IMR-90 (cell line): ENCODE data around the gene LOC101059915.

Source experiments
- ATAC-seq: fragments of 200-7000 bp; cut with Tn5 transposase; 2 replicates; pipeline ENCODE4 v1.9.1; 2020; ENCODE audit warnings: low read depth, mild to moderate bottlenecking, moderate library complexity
- BruUV-seq: library from RNA; stranded (reverse); fragments of 400-500 nt; replicated peaks from 2 replicates; lab custom pipeline; 2021; lab: Mats Ljungman, UMichigan
- CTCF ChIA-PET: fragments of 300-600 bp; formaldehyde crosslinking; extraction: SDS; loops from one replicate; lab custom pipeline; 2021; ENCODE audit warnings: antibody characterized with exemption; lab: Yijun Ruan, JAX
- POLR2A ChIA-PET: fragments of 300-600 bp; sonication (Branson Sonifier 250); formaldehyde crosslinking; loops from one replicate; lab custom pipeline; 2022; ENCODE audit warnings: antibody characterized with exemption; ENCODE audit not compliant: unreplicated experiment; lab: Charles Lee
- DNase-seq: peaks from one replicate; pipeline ENCODE4 v3.0.0; 2013
- H2AFZ ChIP-seq: replicated peaks from 2 replicates; pipeline ENCODE3; 2013; ENCODE audit warnings: low read length, mild to moderate bottlenecking; ENCODE audit not compliant: poor library complexity
- H2AK5ac ChIP-seq: 2 replicates; pipeline ENCODE4 v1.6.1; 2013; ENCODE audit warnings: low read depth, low read length, inconsistent platforms
- H2AK9ac ChIP-seq: replicated peaks from 2 replicates; pipeline ENCODE3; 2013; ENCODE audit warnings: mild to moderate bottlenecking, low read depth, low read length, moderate library complexity; ENCODE audit not compliant: poor library complexity
- H2BK120ac ChIP-seq: 2 replicates; pipeline ENCODE4 v1.6.1; 2013; ENCODE audit warnings: low read depth, low read length, inconsistent platforms
- H2BK15ac ChIP-seq: 3 replicates; pipeline ENCODE4 v1.6.1; 2013; ENCODE audit warnings: low read depth, low read length, inconsistent platforms
- H2BK20ac ChIP-seq: 2 replicates; pipeline ENCODE4 v1.6.1; 2013; ENCODE audit warnings: low read depth, mild to moderate bottlenecking, inconsistent platforms, low read length, moderate library complexity
- H2BK5ac ChIP-seq: 2 replicates; pipeline ENCODE4 v1.6.1; 2013; ENCODE audit warnings: mild to moderate bottlenecking, low read depth, low read length, inconsistent platforms; ENCODE audit not compliant: poor library complexity, severe bottlenecking
- H3K14ac ChIP-seq: replicated peaks from 2 replicates; pipeline ENCODE4 v1.6.1; 2013; ENCODE audit warnings: low read depth, low read length, inconsistent platforms
- H3K18ac ChIP-seq: 2 replicates; pipeline ENCODE4 v1.6.1; 2013; ENCODE audit warnings: low read depth, low read length, control low read depth
- H3K23ac ChIP-seq: 2 replicates; pipeline ENCODE4 v1.6.1; 2013; ENCODE audit warnings: low read depth, low read length, inconsistent platforms
- H3K27ac ChIP-seq: 2 replicates; pipeline ENCODE4 v1.5.1; 2013; ENCODE audit warnings: mild to moderate bottlenecking, control low read depth, low read length; ENCODE audit not compliant: insufficient read depth
- H3K27me3 ChIP-seq: 2 replicates; pipeline ENCODE4 v1.6.1; 2013; ENCODE audit warnings: low read length; ENCODE audit not compliant: control insufficient read depth, insufficient read depth
- H3K36me3 ChIP-seq: 2 replicates; pipeline ENCODE4 v1.6.1; 2013; ENCODE audit warnings: low read length, mixed read lengths; ENCODE audit not compliant: control insufficient read depth, insufficient read depth
- H3K4ac ChIP-seq: 2 replicates; pipeline ENCODE4 v1.6.1; 2013; ENCODE audit warnings: low read depth, low read length, inconsistent platforms
- H3K4me1 ChIP-seq: 2 replicates; pipeline ENCODE4 v1.6.1; 2013; ENCODE audit warnings: low read length, mixed read lengths; ENCODE audit not compliant: control insufficient read depth, insufficient read depth
- H3K4me2 ChIP-seq: 2 replicates; pipeline ENCODE4 v1.6.1; 2013; ENCODE audit warnings: low read depth, mild to moderate bottlenecking, control low read depth, low read length, moderate library complexity
- H3K4me3 ChIP-seq: 2 replicates; pipeline ENCODE4 v1.5.1; 2013; ENCODE audit warnings: low read depth, mild to moderate bottlenecking, control low read depth, low read length, moderate library complexity; ENCODE audit not compliant: insufficient read depth
- H3K56ac ChIP-seq: 2 replicates; pipeline ENCODE4 v1.6.1; 2013; ENCODE audit warnings: low read length, inconsistent platforms; ENCODE audit not compliant: insufficient read depth; ENCODE audit errors: extremely low read depth
- H3K79me1 ChIP-seq, 2 experiments: 2 replicates each; pipeline ENCODE4 v1.6.1; 2013; ENCODE audit warnings: low read length in 2 of 2, inconsistent platforms in 1 of 2, low read depth in 1 of 2
- H3K9ac ChIP-seq: 2 replicates; pipeline ENCODE4 v1.6.1; 2013; ENCODE audit warnings: low read depth, low read length, control low read depth
- H3K9me1 ChIP-seq: 2 replicates; pipeline ENCODE4 v1.6.1; 2013; ENCODE audit warnings: low read length, inconsistent platforms; ENCODE audit not compliant: insufficient read depth
- H3K9me3 ChIP-seq: 2 replicates; pipeline ENCODE4 v1.6.1; 2013; ENCODE audit warnings: low read length; ENCODE audit not compliant: control insufficient read depth, insufficient read depth
- H4K20me1 ChIP-seq: 2 replicates; pipeline ENCODE4 v1.6.1; 2013; ENCODE audit warnings: low read length, inconsistent platforms; ENCODE audit not compliant: insufficient read depth
- H4K5ac ChIP-seq: 2 replicates; pipeline ENCODE4 v1.6.1; 2013; ENCODE audit warnings: mild to moderate bottlenecking, low read depth, low read length, control low read depth
- H4K8ac ChIP-seq, 2 experiments: 2 replicates each; pipeline ENCODE4 v1.6.1; 2013; ENCODE audit warnings: low read depth in 2 of 2, low read length in 2 of 2, control low read depth in 1 of 2, inconsistent platforms in 1 of 2
- H4K91ac ChIP-seq: 2 replicates; pipeline ENCODE4 v1.6.1; 2013; ENCODE audit warnings: low read depth, low read length, inconsistent platforms; ENCODE audit not compliant: insufficient read depth
- BHLHE40 ChIP-seq: fragments of 150-350 bp; IDR thresholded peaks from 2 replicates; pipeline ENCODE4 v1.6.1; 2016; ENCODE audit warnings: mild to moderate bottlenecking, low read depth, low read length
- CHD1 ChIP-seq: IDR thresholded peaks from 2 replicates; pipeline ENCODE4 v1.6.1; 2012; ENCODE audit warnings: low read depth, low read length, improper control_type of control experiment
- MAFK ChIP-seq: IDR thresholded peaks from 2 replicates; pipeline ENCODE4 v1.6.1; 2012; ENCODE audit warnings: low read depth, low read length, improper control_type of control experiment
- NFE2L2 ChIP-seq: fragments of 150-350 bp; IDR thresholded peaks from 2 replicates; pipeline ENCODE4 v1.6.1; 2016; ENCODE audit warnings: low read depth, mild to moderate bottlenecking, low read length
- WGBS, 2 experiments: methylation state at CpG; one replicate each; pipeline versions ENCODE4 v1.1.5 to v1.1.7; 2013; ENCODE audit warnings: missing lambda C conversion rate in 2 of 2; ENCODE audit not compliant: insufficient read length in 1 of 2; ENCODE audit errors: extremely low coverage in 2 of 2; 5-methylcytosine and 5-hydroxymethylcytosine counted together
- dilution Hi-C: fragments of 300-500 bp; cut with HindIII; formaldehyde crosslinking; loops from one replicate; pipeline ENCODE4 v1.14.3; 2018; ENCODE audit warnings: low sequenced_read_pairs; ENCODE audit not compliant: unreplicated experiment
- in situ Hi-C: fragments of 300-500 bp; cut with MboI; formaldehyde crosslinking; loops from 3 replicates; pipeline ENCODE4 v1.14.3; 2019; ENCODE audit warnings: low sequenced_read_pairs, inconsistent platforms, mixed read lengths
- intact Hi-C: fragments of 100-400 bp; cut with micrococcal nuclease; formaldehyde crosslinking; loops from 2 replicates; pipeline ENCODE4 v1.10.0; 2022

The LOC101059915 gene

GRCh38 chrX:71636438-71637252 lies 30.7 kb upstream of the LOC101059915 start:
- Histone ChIP-seq H2AK5ac (no peak overlapping the region), H3K4me3 (no peak overlapping the region), H3K9me3 (no peaks in the 10 kb centered on the region), H3K56ac (no peak overlapping the region), H3K27ac (no peak overlapping the region), H3K79me1 (no peaks in the 10 kb centered on the region), H3K4me2 (no peak overlapping the region), H3K4ac (no peak overlapping the region), H3K14ac (no peak overlapping the region), H2BK5ac (no peak overlapping the region), H3K27me3 (peaks cover 1% of the 10 kb centered on the region; the same call in 1 of the 2 replicates), H3K9ac (no peak overlapping the region), H2BK20ac (no peak overlapping the region), H2AFZ (no peak overlapping the region), H4K8ac (no peak overlapping the region), H4K20me1 (no peaks in the 10 kb centered on the region), H3K23ac (no peak overlapping the region), H3K36me3 (no peaks in the 10 kb centered on the region), H3K9me1 (no peaks in the 10 kb centered on the region), H4K5ac (no peak overlapping the region), H3K18ac (no peak overlapping the region), H2AK9ac (no peak overlapping the region), H2BK15ac (no peak overlapping the region), H3K4me1 (no peaks in the 10 kb centered on the region), H4K91ac (no peak overlapping the region), H2BK120ac (no peak overlapping the region)
- in situ Hi-C loops = loop anchor here (25.0 kb wide), 1 partner anchor 874 kb away; no protein-coding TSS in a partner anchor
- no peak for DNase-seq
- no peak for ATAC-seq
- no TSS peak for BruUV-seq
- intact Hi-C loops = no loop called here
- CTCF ChIA-PET = no interaction called here
- POLR2A ChIA-PET = no interaction called here
- dilution Hi-C loops = no loop called here
- no peak for TF ChIP-seq NFE2L2
- no peak for TF ChIP-seq CHD1
- no peak for TF ChIP-seq BHLHE40
- no peak for TF ChIP-seq MAFK
- 93% methylated on average over 2 of the region's 9 CpGs; no CpG with 5 or more reads in 1 of the 2 experiments for WGBS, 2 experiments
